ENCODE results near the gene MYO5B. TPM values are rescaled to one million over a fixed set of nuclear protein-coding genes. Genes with fewer than 3 reads are reported as not detected.

Gene MYO5B
- total RNA-seq, 4 donors from 2014 or later = 6.3 to 35.2 (median 10.2) TPM

DNA sequence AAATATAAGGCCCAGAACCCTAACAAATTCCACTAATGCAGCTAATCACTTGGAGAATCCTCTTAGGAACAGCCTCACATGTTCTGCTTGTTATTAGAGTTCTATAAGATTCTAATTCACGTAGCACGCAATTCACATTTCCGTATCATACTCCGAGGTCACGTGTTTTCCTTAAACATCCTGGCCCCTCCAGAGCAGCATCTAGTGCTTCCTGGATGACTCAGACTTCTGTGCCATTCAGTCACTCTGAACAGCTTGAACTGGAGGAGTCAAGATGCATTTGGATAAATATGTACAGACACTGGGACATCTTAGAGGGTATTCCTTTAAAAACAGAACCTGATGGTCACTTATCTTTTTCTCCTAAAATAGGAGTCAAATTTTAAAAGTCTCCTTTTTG, 156.5 kb downstream of the MYO5B start:
- H3K27ac ChIP-seq = no peak overlapping the region
- TF ChIP-seq POLR2A (IDR thresholded peaks at IDR 0.05) = no peak
- TF ChIP-seq, protein P1, sequence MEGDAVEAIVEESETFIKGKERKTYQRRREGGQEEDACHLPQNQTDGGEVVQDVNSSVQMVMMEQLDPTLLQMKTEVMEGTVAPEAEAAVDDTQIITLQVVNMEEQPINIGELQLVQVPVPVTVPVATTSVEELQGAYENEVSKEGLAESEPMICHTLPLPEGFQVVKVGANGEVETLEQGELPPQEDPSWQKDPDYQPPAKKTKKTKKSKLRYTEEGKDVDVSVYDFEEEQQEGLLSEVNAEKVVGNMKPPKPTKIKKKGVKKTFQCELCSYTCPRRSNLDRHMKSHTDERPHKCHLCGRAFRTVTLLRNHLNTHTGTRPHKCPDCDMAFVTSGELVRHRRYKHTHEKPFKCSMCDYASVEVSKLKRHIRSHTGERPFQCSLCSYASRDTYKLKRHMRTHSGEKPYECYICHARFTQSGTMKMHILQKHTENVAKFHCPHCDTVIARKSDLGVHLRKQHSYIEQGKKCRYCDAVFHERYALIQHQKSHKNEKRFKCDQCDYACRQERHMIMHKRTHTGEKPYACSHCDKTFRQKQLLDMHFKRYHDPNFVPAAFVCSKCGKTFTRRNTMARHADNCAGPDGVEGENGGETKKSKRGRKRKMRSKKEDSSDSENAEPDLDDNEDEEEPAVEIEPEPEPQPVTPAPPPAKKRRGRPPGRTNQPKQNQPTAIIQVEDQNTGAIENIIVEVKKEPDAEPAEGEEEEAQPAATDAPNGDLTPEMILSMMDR (IDR thresholded peaks at IDR 0.05) = no peak
- no peak for TF ChIP-seq EP300 (IDR thresholded peaks at IDR 0.05)
- no peak overlapping the region for H3K4me3 ChIP-seq
- no peaks in the 10 kb centered on the region for H3K27me3 ChIP-seq
- H3K9me3 ChIP-seq = no peaks in the 10 kb centered on the region
- WGBS, 2 donors = 53 to 56% methylated on average over 5 of the region's 5 CpGs
- no peaks in the 10 kb centered on the region for H3K4me1 ChIP-seq
- DNase-seq (ENCODE audit: low spot score in 2 of 2) = no peak
- H3K36me3 ChIP-seq = no peaks in the 10 kb centered on the region

DNA sequence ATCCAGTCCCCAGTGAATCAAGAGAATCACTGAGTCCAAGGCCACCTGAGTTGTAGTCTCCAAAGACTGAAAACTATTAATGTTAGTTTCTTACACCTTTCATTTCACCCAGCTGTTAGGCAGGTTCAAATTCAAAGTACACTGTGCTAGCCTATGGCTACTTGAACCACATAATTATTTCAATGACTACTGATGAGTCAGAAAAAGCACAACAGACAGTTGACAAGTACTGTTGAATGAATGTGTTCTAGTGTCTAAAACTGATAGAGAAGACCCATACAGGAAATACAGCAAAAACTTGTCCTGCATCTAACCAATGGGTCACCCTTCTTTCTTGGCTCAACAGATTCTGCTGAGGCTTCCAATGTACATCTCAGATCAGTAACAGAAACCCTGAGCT, 160.9 kb downstream of the MYO5B start:
- no peak overlapping the region for H3K4me3 ChIP-seq

DNA sequence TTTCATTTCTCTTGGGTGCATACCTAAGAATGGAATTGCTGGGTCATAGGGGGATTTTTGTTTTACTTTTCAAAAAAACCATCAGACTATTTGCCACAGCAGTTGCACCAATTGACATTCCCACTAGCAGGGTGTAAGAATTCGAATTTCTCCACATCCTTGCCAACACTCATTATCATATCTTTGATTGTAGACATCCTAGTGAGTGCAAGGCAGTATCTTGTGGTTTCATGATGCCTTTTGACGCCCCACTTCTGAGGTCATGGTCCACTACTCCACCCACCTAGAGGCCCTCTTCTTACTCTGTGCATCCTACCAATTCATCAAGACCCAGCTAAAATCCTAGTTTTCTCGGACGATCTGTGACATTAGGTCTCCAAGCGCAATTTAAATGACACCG, 161.9 kb downstream of the MYO5B start:
- Histone ChIP-seq H3K4me3 (no peak overlapping the region), H3K27ac (no peak overlapping the region), H3K27me3 (no peaks in the 10 kb centered on the region), H3K4me1 (no peaks in the 10 kb centered on the region), H3K9me3 (no peaks in the 10 kb centered on the region), H3K36me3 (no peaks in the 10 kb centered on the region)
- whole genome bisulfite sequencing, 2 donors = 68 to 70% methylated on average over 6 of the region's 6 CpGs
- DNase-seq (ENCODE audit: low spot score in 2 of 2) = no peak
- TF ChIP-seq, protein P1 (IDR thresholded peaks at IDR 0.05) = no peak
- TF ChIP-seq EP300 (IDR thresholded peaks at IDR 0.05) (no peak), POLR2A (IDR thresholded peaks at IDR 0.05) (no peak)

More for the DNA sequence above, 160.9 kb downstream of the MYO5B start:
- Histone ChIP-seq H3K27ac (no peak overlapping the region), H3K9me3 (no peaks in the 10 kb centered on the region), H3K36me3 (no peaks in the 10 kb centered on the region), H3K4me1 (no peaks in the 10 kb centered on the region), H3K27me3 (no peaks in the 10 kb centered on the region)
- no peak for DNase-seq (ENCODE audit: low spot score in 2 of 2)
- TF ChIP-seq EP300 (IDR thresholded peaks at IDR 0.05) = no peak
- TF ChIP-seq, protein P1 (IDR thresholded peaks at IDR 0.05) = no peak
- no peak for TF ChIP-seq POLR2A (IDR thresholded peaks at IDR 0.05)

DNA sequence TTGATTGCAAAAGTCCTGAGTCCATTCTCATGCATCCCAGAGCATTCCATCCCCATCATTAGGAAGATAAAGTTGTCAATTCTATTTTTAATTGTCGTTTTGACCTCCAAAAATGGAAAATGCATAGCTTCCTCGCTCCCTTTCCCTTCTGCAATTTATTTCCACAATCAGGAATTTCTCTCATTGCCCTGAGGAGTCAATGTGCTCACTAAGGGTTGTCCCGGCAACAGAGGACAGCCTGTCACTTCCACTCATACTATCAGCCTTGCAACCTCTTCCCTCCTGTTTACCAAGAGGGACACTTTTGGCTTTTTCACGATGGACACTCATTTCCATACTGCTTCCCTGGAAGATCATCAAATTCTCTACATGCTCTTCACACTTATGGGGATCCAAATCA, 164.8 kb downstream of the MYO5B start:
- H3K27ac ChIP-seq = no peak overlapping the region
- 64 to 72% methylated on average over 4 of the region's 4 CpGs for WGBS, 2 donors
- H3K4me3 ChIP-seq = no peak overlapping the region
- H3K9me3 ChIP-seq = peaks cover 0 to 4% (median 0%) of the 10 kb centered on the region in 4 donors
- no peak for DNase-seq (ENCODE audit: low spot score in 2 of 2)
- no peaks in the 10 kb centered on the region for H3K36me3 ChIP-seq
- no peaks in the 10 kb centered on the region for H3K4me1 ChIP-seq
- TF ChIP-seq EP300 (IDR thresholded peaks at IDR 0.05) = no peak
- TF ChIP-seq, protein P1 (IDR thresholded peaks at IDR 0.05) = no peak
- no peak for TF ChIP-seq POLR2A (IDR thresholded peaks at IDR 0.05)
- H3K27me3 ChIP-seq = no peaks in the 10 kb centered on the region

DNA sequence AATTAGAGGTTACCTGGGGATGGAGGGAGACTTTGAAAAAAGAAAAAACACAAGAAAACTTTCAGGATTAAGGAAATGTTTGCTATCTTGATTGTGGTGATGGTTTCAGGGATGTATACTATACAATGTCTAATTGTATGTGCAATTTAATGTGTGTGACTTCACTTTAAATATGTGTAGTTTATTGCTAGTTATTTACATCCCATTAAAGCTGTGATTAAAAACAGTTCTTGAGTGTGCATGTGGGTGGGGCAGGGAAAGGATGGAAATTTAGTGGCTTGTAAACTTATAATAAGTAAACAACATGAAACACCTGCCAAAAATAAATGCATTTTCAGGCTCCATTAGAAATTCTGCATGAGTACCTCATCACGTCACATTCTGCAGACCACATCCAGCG, 167.0 kb downstream of the MYO5B start:
- no peak for TF ChIP-seq EP300 (IDR thresholded peaks at IDR 0.05)
- Histone ChIP-seq H3K27me3 (no peaks in the 10 kb centered on the region), H3K4me3 (no peak overlapping the region), H3K27ac (no peak overlapping the region), H3K36me3 (no peaks in the 10 kb centered on the region), H3K4me1 (no peaks in the 10 kb centered on the region), H3K9me3 (peaks cover 0 to 6% (median 0%) of the 10 kb centered on the region in 4 donors)
- DNase-seq (ENCODE audit: low spot score in 2 of 2) = no peak
- WGBS, 2 donors = 57 to 83% methylated on average over 2 of the region's 2 CpGs

DNA sequence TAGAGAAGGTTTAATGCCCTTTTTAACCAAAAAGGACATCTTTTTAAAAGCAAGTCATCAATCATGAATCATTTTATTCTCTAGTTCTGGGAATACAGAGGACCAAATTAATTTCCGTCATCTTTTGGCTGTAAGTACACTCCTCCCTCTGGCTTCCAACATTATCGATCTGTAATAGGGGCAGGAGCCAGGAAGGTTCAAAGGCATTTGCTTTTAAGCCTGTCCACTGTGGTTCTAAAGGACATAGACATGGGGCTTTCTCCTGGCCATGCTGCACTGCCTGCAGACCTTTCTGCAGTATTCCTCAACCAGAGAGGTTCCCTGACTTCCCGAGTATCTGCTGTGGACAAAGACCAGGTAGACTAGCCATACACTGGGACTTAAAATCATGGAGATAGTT, 170.5 kb downstream of the MYO5B start:
- Histone ChIP-seq H3K9me3 (peaks cover 0 to 6% (median 0%) of the 10 kb centered on the region in 4 donors), H3K4me3 (no peak overlapping the region), H3K27ac (no peak overlapping the region), H3K27me3 (no peaks in the 10 kb centered on the region), H3K4me1 (no peaks in the 10 kb centered on the region), H3K36me3 (no peaks in the 10 kb centered on the region)
- TF ChIP-seq POLR2A (IDR thresholded peaks at IDR 0.05) = no peak
- no peak for DNase-seq (ENCODE audit: low spot score in 2 of 2)
- 77 to 91% methylated on average over 3 of the region's 3 CpGs for WGBS, 2 donors
